HEK293T (cell line): ENCODE measurements around the gene TP53BP1.

ENCODE experiments used
- CTCF ChIA-PET: fragments of 350-600 bp; formaldehyde crosslinking; extraction: SDS; loops from one replicate; lab custom pipeline; 2021; ENCODE audit warnings: antibody characterized with exemption, inconsistent platforms; lab: Yijun Ruan, JAX
- POLR2A ChIA-PET: fragments of 350-600 bp; formaldehyde crosslinking; extraction: SDS; loops from one replicate; lab custom pipeline; 2020; ENCODE audit warnings: antibody characterized with exemption, inconsistent platforms; lab: Yijun Ruan, JAX
- DNase-seq: peaks from one replicate; pipeline ENCODE4 v3.0.0; 2012; ENCODE audit warnings: mixed read lengths; ENCODE audit errors: extremely low spot score
- ARNT ChIP-seq: fragments of 450-650 bp; IDR thresholded peaks from 2 replicates; pipeline ENCODE4 v1.6.1; 2017; ENCODE audit warnings: mild to moderate bottlenecking
- BHLHE40 ChIP-seq: fragments of 450-650 bp; IDR thresholded peaks from 2 replicates; pipeline ENCODE4 v1.6.1; 2016; ENCODE audit warnings: mild to moderate bottlenecking, moderate library complexity, borderline replicate concordance
- CTBP1 ChIP-seq: fragments of 450-650 bp; IDR thresholded peaks from 2 replicates; pipeline ENCODE4 v1.6.1; 2016; ENCODE audit warnings: borderline replicate concordance
- ELF4 ChIP-seq: fragments of 450-650 bp; IDR thresholded peaks from 2 replicates; pipeline ENCODE4 v1.6.1; 2017; ENCODE audit warnings: antibody characterized with exemption
- FOXA1 ChIP-seq: fragments of 450-650 bp; IDR thresholded peaks from 2 replicates; pipeline ENCODE4 v1.6.1; 2016; ENCODE audit warnings: mild to moderate bottlenecking
- FOXK2 ChIP-seq: fragments of 450-650 bp; IDR thresholded peaks from 2 replicates; pipeline ENCODE4 v1.6.1; 2016; ENCODE audit warnings: mild to moderate bottlenecking
- FOXM1 ChIP-seq: fragments of 450-650 bp; IDR thresholded peaks from 2 replicates; pipeline ENCODE4 v1.6.1; 2017; ENCODE audit warnings: mild to moderate bottlenecking, borderline replicate concordance
- HDGF ChIP-seq: fragments of 450-650 bp; IDR thresholded peaks from 2 replicates; pipeline ENCODE4 v1.6.1; 2017; ENCODE audit warnings: antibody characterized with exemption, borderline replicate concordance
- L3MBTL2 ChIP-seq: fragments of 450-650 bp; conservative IDR thresholded peaks from 2 replicates; pipeline ENCODE4 v1.6.1; 2016; ENCODE audit warnings: mild to moderate bottlenecking
- LEF1 ChIP-seq: fragments of 450-650 bp; IDR thresholded peaks from 2 replicates; pipeline ENCODE4 v1.6.1; 2017; ENCODE audit warnings: mild to moderate bottlenecking, borderline replicate concordance
- NFRKB ChIP-seq: fragments of 450-650 bp; IDR thresholded peaks from 2 replicates; pipeline ENCODE4 v1.6.1; 2016; ENCODE audit warnings: mild to moderate bottlenecking, moderate library complexity
- PKNOX1 ChIP-seq: fragments of 450-650 bp; IDR thresholded peaks from 2 replicates; pipeline ENCODE4 v1.6.1; 2016
- SP1 ChIP-seq: fragments of 450-650 bp; IDR thresholded peaks from 2 replicates; pipeline ENCODE4 v1.6.1; 2017
- SUZ12 ChIP-seq: fragments of 450-650 bp; IDR thresholded peaks from 2 replicates; pipeline ENCODE4 v1.6.1; 2016; ENCODE audit warnings: mild to moderate bottlenecking
- TARDBP ChIP-seq: fragments of 450-650 bp; IDR thresholded peaks from 2 replicates; pipeline ENCODE4 v1.6.1; 2016
- ZNF384 ChIP-seq: fragments of 450-650 bp; IDR thresholded peaks from 2 replicates; pipeline ENCODE4 v1.6.1; 2016

Gene TP53BP1

GRCh38 chr15:43498990-43499389 is 6.0 kb upstream of the TP53BP1 start:
- ChIA-PET CTCF (interaction anchor here (0.6 kb wide), 1 partner anchor 13 kb away, joined by 3 read pairs; no protein-coding TSS in a partner anchor), POLR2A (no interaction called here)
- TF ChIP-seq FOXA1 (no peak), ELF4 (no peak), ZNF384 (no peak), SUZ12 (no peak), NFRKB (no peak), CTBP1 (no peak), SP1 (no peak), ARNT (no peak), HDGF (no peak), FOXM1 (no peak), FOXK2 (no peak), PKNOX1 (no peak), TARDBP (no peak), LEF1 (no peak), L3MBTL2 (no peak), BHLHE40 (no peak)
- DNase-seq, result no peak

- no peak for DNase-seq
- ChIA-PET POLR2A (interaction anchor here (1.5 to 3.1 kb wide), 3 partner anchors 12 to 37 kb away, joined by 3 to 33 read pairs (median 5); no protein-coding TSS in a partner anchor), CTCF (interaction anchor here (1.8 kb wide), 2 partner anchors 17 to 20 kb away, joined by 6 to 7 read pairs; no protein-coding TSS in a partner anchor)
- TF ChIP-seq BHLHE40, result no peak
- TF ChIP-seq FOXA1, result no peak
- TF ChIP-seq L3MBTL2, result no peak
- TF ChIP-seq TARDBP, result no peak
- no peak for TF ChIP-seq SP1
- no peak for TF ChIP-seq LEF1
- TF ChIP-seq FOXK2, result no peak
- no peak for TF ChIP-seq ARNT
- TF ChIP-seq ELF4, result no peak
- TF ChIP-seq NFRKB, result no peak
- TF ChIP-seq SUZ12, result no peak
- no peak for TF ChIP-seq CTBP1
- no peak for TF ChIP-seq ZNF384
- TF ChIP-seq FOXM1, result no peak
- no peak for TF ChIP-seq HDGF
- no peak for TF ChIP-seq PKNOX1
These were observed 932 bp upstream of the TP53BP1 start for GRCh38 chr15:43493703-43494472.

GRCh38 chr15:43492266-43492665 is 690 bp downstream of the TP53BP1 start:
- DNase-seq, result no peak
- POLR2A ChIA-PET, result interaction anchor here (1.0 to 3.1 kb wide), 4 partner anchors 14 to 39 kb away, joined by 3 to 33 read pairs (median 4); partner anchors contain the start of gene MAP1A
- CTCF ChIA-PET, result interaction anchor here (1.8 kb wide), 1 partner anchor 22 kb away, joined by 6 read pairs; no protein-coding TSS in a partner anchor
- no peak for TF ChIP-seq TARDBP
- no peak for TF ChIP-seq FOXM1
- TF ChIP-seq CTBP1, result no peak
- no peak for TF ChIP-seq SP1
- TF ChIP-seq ZNF384, result no peak
- TF ChIP-seq L3MBTL2, result no peak
- no peak for TF ChIP-seq NFRKB
- no peak for TF ChIP-seq LEF1
- no peak for TF ChIP-seq BHLHE40
- no peak for TF ChIP-seq FOXK2
- no peak for TF ChIP-seq HDGF
- TF ChIP-seq SUZ12, result no peak
- TF ChIP-seq FOXA1, result no peak
- no peak for TF ChIP-seq PKNOX1

GRCh38 chr15:43489191-43489590 is 3.8 kb downstream of the TP53BP1 start:
- ChIA-PET POLR2A (interaction anchor here (0.6 to 1.2 kb wide), 3 partner anchors 11 to 94 kb away, joined by 3 to 4 read pairs (median 3); no protein-coding TSS in a partner anchor), CTCF (interaction anchor here (0.6 kb wide), 1 partner anchor 21 kb away, joined by 3 read pairs; no protein-coding TSS in a partner anchor)
- TF ChIP-seq FOXA1 (no peak), SUZ12 (no peak), NFRKB (no peak), HDGF (no peak), FOXM1 (no peak), ARNT (no peak), LEF1 (no peak), TARDBP (no peak), ELF4 (no peak), BHLHE40 (no peak)
- no peak for DNase-seq

GRCh38 chr15:43488790-43489189 is 4.2 kb downstream of the TP53BP1 start:
- no peak for DNase-seq
- POLR2A ChIA-PET, result interaction anchor here (0.6 to 1.2 kb wide), 3 partner anchors 12 to 94 kb away, joined by 3 to 4 read pairs (median 3); no protein-coding TSS in a partner anchor
- no peak for TF ChIP-seq CTBP1
- no peak for TF ChIP-seq FOXM1
- TF ChIP-seq TARDBP, result no peak
- CTCF ChIA-PET, result interaction anchor here (0.6 kb wide), 1 partner anchor 21 kb away, joined by 3 read pairs; no protein-coding TSS in a partner anchor
